Liver (tissue), 9 donors: ENCODE data around the gene KIAA1755. TPM values are rescaled to one million over a fixed set of nuclear protein-coding genes. Genes with fewer than 3 reads are reported as not detected.

Source experiments
- DNase-seq: peaks from one replicate; pipeline ENCODE4 v3.0.0-alpha.2; 2017; ENCODE audit warnings: low spot score
- H3K27ac ChIP-seq, 2 donors: one replicate each; pipeline ENCODE4 v1.7.0; 2013; ENCODE audit warnings: inconsistent platforms in 2 of 2, low read length in 2 of 2, control low read depth in 1 of 2, low read depth in 1 of 2, mild to moderate bottlenecking in 1 of 2
- H3K27me3 ChIP-seq, 4 donors: one replicate each; pipeline versions ENCODE4 v1.6.1 to v1.7.0; 2013; ENCODE audit warnings: low read length in 3 of 4, inconsistent platforms in 1 of 4, mild to moderate bottlenecking in 1 of 4, moderate library complexity in 1 of 4; ENCODE audit not compliant: control insufficient read depth in 4 of 4, insufficient read depth in 4 of 4
- H3K36me3 ChIP-seq, 4 donors: one replicate each; pipeline versions ENCODE4 v1.6.1 to v1.7.0; 2013; ENCODE audit warnings: low read length in 3 of 4, mild to moderate bottlenecking in 3 of 4, low read depth in 1 of 4, moderate library complexity in 1 of 4; ENCODE audit not compliant: control insufficient read depth in 4 of 4, insufficient read depth in 3 of 4
- H3K4me1 ChIP-seq, 4 donors: one replicate each; pipeline versions ENCODE4 v1.6.1 to v1.7.0; 2013; ENCODE audit warnings: low read length in 3 of 4, mild to moderate bottlenecking in 3 of 4, moderate library complexity in 1 of 4; ENCODE audit not compliant: control insufficient read depth in 4 of 4, insufficient read depth in 4 of 4
- H3K4me3 ChIP-seq, 3 donors: one replicate each; pipeline versions ENCODE4 v1.6.1 to v1.7.0; 2013; ENCODE audit warnings: low read length in 3 of 3, control low read depth in 1 of 3, low read depth in 1 of 3, mild to moderate bottlenecking in 1 of 3
- H3K9ac ChIP-seq, 2 donors: one replicate each; pipeline ENCODE4 v1.7.0; 2013; ENCODE audit warnings: low read length in 2 of 2, mild to moderate bottlenecking in 2 of 2, moderate library complexity in 2 of 2, control low read depth in 1 of 2, low read depth in 1 of 2
- H3K9me3 ChIP-seq, 4 donors: one replicate each; pipeline versions ENCODE4 v1.6.1 to v1.7.0; 2013; ENCODE audit warnings: low read length in 3 of 4; ENCODE audit not compliant: control insufficient read depth in 4 of 4
- ATF3 ChIP-seq: IDR thresholded peaks from 2 replicates; pipeline ENCODE4 v1.6.1; 2016; ENCODE audit warnings: antibody characterized with exemption
- CTCF ChIP-seq: fragments of 150-350 bp; IDR thresholded peaks from 2 replicates; pipeline ENCODE4 v1.5.1; 2017; ENCODE audit warnings: improper control_type of control experiment, low read depth, low read length; ENCODE audit not compliant: missing input control
- EGR1 ChIP-seq, 2 donors: IDR thresholded peaks; 2 replicates each; pipeline ENCODE4 v1.6.1; 2016 to 2018; ENCODE audit warnings: antibody characterized with exemption in 2 of 2, low read depth in 2 of 2
- FOXA1 ChIP-seq: IDR thresholded peaks from 2 replicates; pipeline ENCODE4 v1.6.1; 2016; ENCODE audit warnings: antibody characterized with exemption
- FOXA2 ChIP-seq: IDR thresholded peaks from 2 replicates; pipeline ENCODE4 v1.6.1; 2016; ENCODE audit warnings: antibody characterized with exemption
- GABPA ChIP-seq, 2 donors: IDR thresholded peaks in 1 of 2; conservative IDR thresholded peaks in 1 of 2; 2 replicates each; pipeline ENCODE4 v1.6.1; 2016; ENCODE audit warnings: antibody characterized with exemption in 2 of 2, mild to moderate bottlenecking in 1 of 2, moderate library complexity in 1 of 2
- HNF4A ChIP-seq, 2 donors: conservative IDR thresholded peaks; 2 replicates each; pipeline ENCODE4 v1.6.1; 2016; ENCODE audit warnings: antibody characterized with exemption in 2 of 2, mild to moderate bottlenecking in 2 of 2
- NR2F2 ChIP-seq: IDR thresholded peaks from 2 replicates; pipeline ENCODE4 v1.6.1; 2016; ENCODE audit warnings: antibody characterized with exemption
- REST ChIP-seq: IDR thresholded peaks from 2 replicates; pipeline ENCODE4 v1.6.1; 2016; ENCODE audit warnings: antibody characterized with exemption, mild to moderate bottlenecking
- SP1 ChIP-seq: IDR thresholded peaks from 2 replicates; pipeline ENCODE4 v1.6.1; 2018; ENCODE audit warnings: antibody characterized with exemption, mild to moderate bottlenecking
- YY1 ChIP-seq: IDR thresholded peaks from 2 replicates; pipeline ENCODE4 v1.6.1; 2016; ENCODE audit warnings: antibody characterized with exemption, mild to moderate bottlenecking
- ZBTB33 ChIP-seq: IDR thresholded peaks from 2 replicates; pipeline ENCODE4 v1.6.1; 2016; ENCODE audit warnings: antibody characterized with exemption
- WGBS: extraction: QIAGEN DNeasy Blood & Tissue Kit; methylation state at CpG from one replicate; pipeline ENCODE4 v1.1.7; 2013; 5-methylcytosine and 5-hydroxymethylcytosine counted together
- polyA plus RNA-seq, 2 donors: library from polyadenylated mRNA; stranded (reverse) in 1 of 2; unstranded in 1 of 2; fragments of 200-250 nt in 1 of 2; fragments of >200 nt in 1 of 2; fragmentation: Nextera tagmentation in 1 of 2; extraction: Ambion mirVana in 1 of 2; gene quantifications; one replicate each; pipeline versions ENCODE4 v1.2.1 to v1.2.3, GENCODE V29; 2013 to 2015
- total RNA-seq, 2 donors: library from RNA; depleted of rRNA; stranded (reverse); fragments of >200 nt; gene quantifications; one replicate each; pipeline ENCODE4 v1.2.3, GENCODE V29; 2014
- donor health status: healthy.
- donor health status: healthy.
- donor health status: healthy.
- donor health status: healthy.
- donor health status: healthy.

Gene KIAA1755
- total and polyA plus RNA-seq, 4 donors, result 0.09 to 1.4 (median 0.81) TPM

GRCh38 chr20:38179846-38180245 lies 80.7 kb downstream of the KIAA1755 start:
- no peaks in the 10 kb centered on the region for H3K36me3 ChIP-seq
- no peaks in the 10 kb centered on the region for H3K9me3 ChIP-seq
- no peak for DNase-seq
- H3K27me3 ChIP-seq, result no peaks in the 10 kb centered on the region
- H3K9ac ChIP-seq, result no peak overlapping the region
- no peak for TF ChIP-seq HNF4A (conservative IDR thresholded peaks at IDR 0.05)
- TF ChIP-seq ATF3, result no peak
- no peak for TF ChIP-seq REST
- no peak for TF ChIP-seq SP1
- TF ChIP-seq GABPA (IDR thresholded peaks at IDR 0.05 in 1 of 2, conservative IDR thresholded peaks at IDR 0.05 in 1 of 2), result no peak
- no peak for TF ChIP-seq FOXA2
- no peak for TF ChIP-seq EGR1 (IDR thresholded peaks at IDR 0.05; ENCODE audit: low read depth in 2 of 2)
- no peak for TF ChIP-seq NR2F2
- TF ChIP-seq YY1, result no peak
- no peak overlapping the region for H3K27ac ChIP-seq
- 79% methylated on average over 6 of the region's 6 CpGs for WGBS
- no peaks in the 10 kb centered on the region for H3K4me1 ChIP-seq
- H3K4me3 ChIP-seq, result no peak overlapping the region

- Histone ChIP-seq H3K4me3 (no peak overlapping the region), H3K4me1 (no peaks in the 10 kb centered on the region), H3K36me3 (no peaks in the 10 kb centered on the region), H3K9me3 (no peaks in the 10 kb centered on the region), H3K9ac (no peak overlapping the region), H3K27me3 (no peaks in the 10 kb centered on the region), H3K27ac (no peak overlapping the region)
- WGBS, result 87% methylated on average over 4 of the region's 4 CpGs
- TF ChIP-seq HNF4A (conservative IDR thresholded peaks at IDR 0.05) (no peak), ZBTB33 (no peak), CTCF (no peak), GABPA (IDR thresholded peaks at IDR 0.05 in 1 of 2, conservative IDR thresholded peaks at IDR 0.05 in 1 of 2) (no peak), SP1 (no peak), EGR1 (IDR thresholded peaks at IDR 0.05; ENCODE audit: low read depth in 2 of 2) (no peak), ATF3 (no peak), FOXA1 (no peak), REST (no peak)
- DNase-seq, result no peak
Measured at GRCh38 chr20:38178581-38178980, 82.0 kb downstream of the KIAA1755 start.
